Esophagus squamous epithelium (tissue), 5 donors: ENCODE results near the gene FAM32A. TPM values are rescaled to one million over a fixed set of nuclear protein-coding genes. Genes with fewer than 3 reads are reported as not detected.

Source experiments
- DNase-seq: peaks from one replicate; lab custom pipeline; 2025; lab: John Stamatoyannopoulos, UW
- H3K27ac ChIP-seq, 4 donors: fragments of 200-600 bp; sonication (generic); one replicate each; pipeline ENCODE4 v1.5.1; 2016 to 2019; ENCODE audit warnings: mild to moderate bottlenecking in 1 of 4
- H3K27me3 ChIP-seq, 4 donors: fragments of 200-600 bp; sonication (generic); 1 replicate in 3 of 4; 2 replicates in 1 of 4; pipeline versions ENCODE4 v1.5.1 to v1.6.0; 2017 to 2021; ENCODE audit warnings: antibody characterized with exemption in 1 of 4
- H3K36me3 ChIP-seq, 3 donors: fragments of 200-600 bp; sonication (generic); one replicate each; pipeline ENCODE4 v1.5.1; 2016 to 2019
- H3K4me1 ChIP-seq, 3 donors: fragments of 200-600 bp; sonication (generic); one replicate each; pipeline ENCODE4 v1.5.1; 2017 to 2019
- H3K4me3 ChIP-seq, 4 donors: fragments of 200-600 bp; sonication (generic); 1 replicate in 3 of 4; 2 replicates in 1 of 4; pipeline ENCODE4 v1.5.1; 2016 to 2019; ENCODE audit warnings: mild to moderate bottlenecking in 2 of 4, moderate library complexity in 1 of 4
- H3K9me3 ChIP-seq, 3 donors: fragments of 200-600 bp; sonication (generic); one replicate each; pipeline ENCODE4 v1.5.1; 2016 to 2019
- CTCF ChIP-seq, 6 experiments: fragments of 450-650 bp in 4 of 6; fragments of 200-600 bp in 2 of 6; sonication (generic) in 2 of 6; IDR thresholded peaks; one replicate each; pipeline ENCODE4 v1.5.1; 2016 to 2019; ENCODE audit warnings: antibody characterized with exemption in 6 of 6, mild to moderate bottlenecking in 4 of 6, moderate library complexity in 4 of 6
- POLR2A ChIP-seq, 4 donors: fragments of 450-650 bp; IDR thresholded peaks; one replicate each; pipeline ENCODE4 v1.6.1; 2017; ENCODE audit warnings: antibody characterized with exemption in 4 of 4, mild to moderate bottlenecking in 4 of 4, moderate library complexity in 3 of 4
- WGBS, 2 donors: methylation state at CpG; one replicate each; pipeline ENCODE4 v1.1.5; 2018; 5-methylcytosine and 5-hydroxymethylcytosine counted together
- intact Hi-C: fragments of 100-400 bp; cut with DNase I; formaldehyde crosslinking; loops from one replicate; pipeline ENCODE4 v1.15.0; 2022
- total RNA-seq, 4 donors: library from RNA; depleted of rRNA; stranded (reverse); fragments of >200 nt; gene quantifications; one replicate each; pipeline ENCODE4 v1.1.0, GENCODE V29; 2016
- donor health status: DM: yes; HTN: yes; CAD: no.

The FAM32A gene
- total RNA-seq, 4 donors from 2014 or later, result 53.5 to 97.4 (median 70.8) TPM

- no peak for DNase-seq
These were observed 18.7 kb downstream of the FAM32A start for GRCh38 chr19:16204005-16204294.

GRCh38 chr19:16205205-16206045 is 20.2 kb downstream of the FAM32A start:
- 80 to 90% methylated on average over 2 of the region's 11 CpGs for WGBS, 2 donors
- H3K4me3 ChIP-seq, result no peak overlapping the region
- intact Hi-C loops, result no loop called here
- peaks cover 19 to 97% (median 32%) of the 10 kb centered on the region in 3 donors for H3K36me3 ChIP-seq
- no peaks in the 10 kb centered on the region for H3K9me3 ChIP-seq
- no peaks in the 10 kb centered on the region for H3K27me3 ChIP-seq
- H3K4me1 ChIP-seq, result peaks cover 0 to 12% (median 0%) of the 10 kb centered on the region in 3 donors
- DNase-seq, result no peak
- no peak overlapping the region for H3K27ac ChIP-seq
- TF ChIP-seq CTCF (IDR thresholded peaks at IDR 0.05) (no peak), POLR2A (IDR thresholded peaks at IDR 0.05) (no peak)

More at GRCh38 chr19:16204005-16204294, 18.7 kb downstream of the FAM32A start:
- 83 to 100% methylated on average over 5 of the region's 5 CpGs for WGBS, 2 donors
- Histone ChIP-seq H3K4me1 (peaks cover 8 to 27% (median 10%) of the 10 kb centered on the region in 3 donors), H3K27me3 (no peaks in the 10 kb centered on the region), H3K27ac (no peak overlapping the region), H3K4me3 (no peak overlapping the region), H3K9me3 (no peaks in the 10 kb centered on the region), H3K36me3 (peaks cover 19 to 87% (median 26%) of the 10 kb centered on the region in 3 donors)
- TF ChIP-seq POLR2A (IDR thresholded peaks at IDR 0.05) (no peak), CTCF (IDR thresholded peaks at IDR 0.05) (no peak)
- intact Hi-C loops, result no loop called here

GRCh38 chr19:16206046-16206605 is 20.9 kb downstream of the FAM32A start:
- H3K4me1 ChIP-seq, result peaks cover 0 to 7% (median 0%) of the 10 kb centered on the region in 3 donors
- intact Hi-C loops, result no loop called here
- H3K9me3 ChIP-seq, result no peaks in the 10 kb centered on the region
- no peak overlapping the region for H3K27ac ChIP-seq
- DNase-seq, result no peak
- H3K4me3 ChIP-seq, result no peak overlapping the region
- no peaks in the 10 kb centered on the region for H3K27me3 ChIP-seq
- no peak for TF ChIP-seq CTCF (IDR thresholded peaks at IDR 0.05)
- TF ChIP-seq POLR2A (IDR thresholded peaks at IDR 0.05), result no peak
- WGBS, 2 donors, result 94% methylated on average over 8 of the region's 14 CpGs; no CpG with 5 or more reads in 1 of the 2 donors
- H3K36me3 ChIP-seq, result peaks cover 19 to 97% (median 35%) of the 10 kb centered on the region in 3 donors

- H3K4me1 ChIP-seq, result peaks cover 0 to 7% (median 0%) of the 10 kb centered on the region in 3 donors
- TF ChIP-seq CTCF (IDR thresholded peaks at IDR 0.05) (no peak), POLR2A (IDR thresholded peaks at IDR 0.05) (no peak)
- H3K27me3 ChIP-seq, result no peaks in the 10 kb centered on the region
- 93% methylated on average over 5 to 6 of the region's 7 CpGs for WGBS, 2 donors
- no peak overlapping the region for H3K27ac ChIP-seq
- H3K36me3 ChIP-seq, result peaks cover 19 to 100% (median 35%) of the 10 kb centered on the region in 3 donors
- no peak overlapping the region for H3K4me3 ChIP-seq
- H3K9me3 ChIP-seq, result no peaks in the 10 kb centered on the region
- DNase-seq, result no peak
- intact Hi-C loops, result no loop called here
These were observed 21.4 kb downstream of the FAM32A start for GRCh38 chr19:16206637-16207036.

- no peak for DNase-seq
These were observed 21.9 kb downstream of the FAM32A start for GRCh38 chr19:16207063-16207462.

More at GRCh38 chr19:16207063-16207462, 21.9 kb downstream of the FAM32A start:
- intact Hi-C loops, result no loop called here
- no peak overlapping the region for H3K27ac ChIP-seq
- H3K27me3 ChIP-seq, result no peaks in the 10 kb centered on the region
- H3K9me3 ChIP-seq, result no peaks in the 10 kb centered on the region
- peaks cover 19 to 100% (median 35%) of the 10 kb centered on the region in 3 donors for H3K36me3 ChIP-seq
- peaks cover 0 to 7% (median 0%) of the 10 kb centered on the region in 3 donors for H3K4me1 ChIP-seq
- TF ChIP-seq CTCF (IDR thresholded peaks at IDR 0.05) (no peak), POLR2A (IDR thresholded peaks at IDR 0.05) (no peak)
- 92 to 97% methylated on average over 3 to 10 of the region's 10 CpGs for WGBS, 2 donors
- no peak overlapping the region for H3K4me3 ChIP-seq
